NCI-H187 (cell line): ENCODE measurements around the gene C5orf15.
A peak's percentile ranks its signal among the peaks of the same experiment; 100 is the strongest.
"Not testable (repeated sequence)": the region's sequence is repeated elsewhere in the genome, so short reads cannot be mapped to it uniquely, and the experiment has no call there.

Experiments used
- DNase-seq, 2 experiments: peaks; one replicate each; lab custom pipeline; 2025; lab: John Stamatoyannopoulos, UW

Gene C5orf15

DNA sequence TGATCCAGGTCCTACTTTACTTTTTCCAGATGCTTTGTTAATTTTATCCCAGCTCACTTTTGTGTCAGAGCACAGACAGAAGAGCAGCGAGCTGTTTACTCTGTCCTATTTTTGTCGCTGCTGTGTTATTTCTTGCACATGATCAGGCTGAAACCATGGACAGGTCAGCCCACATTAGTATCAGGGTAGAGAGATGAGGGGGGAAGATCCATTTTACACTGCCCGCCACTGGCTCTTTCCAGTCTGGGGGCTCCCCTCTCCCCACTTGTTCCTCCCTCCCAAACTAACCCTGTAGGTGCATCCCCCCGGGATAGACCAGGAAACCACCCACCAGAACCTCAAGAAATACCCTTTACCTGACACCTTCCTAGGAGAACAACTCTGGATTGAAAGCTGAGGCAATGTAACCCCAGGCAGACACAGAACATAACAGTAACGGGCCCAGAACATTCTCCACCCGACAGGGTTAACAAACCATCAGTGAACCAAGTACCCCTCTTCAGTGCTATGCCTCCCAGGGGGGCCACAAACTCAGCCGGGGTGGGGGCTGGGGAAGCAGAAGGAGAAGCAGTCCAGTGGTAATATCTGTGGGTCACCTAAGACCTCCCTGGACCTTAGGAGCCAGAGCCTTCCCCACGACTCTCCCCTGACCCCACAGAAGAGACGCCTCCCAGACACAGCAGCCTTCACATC is 26.0 kb upstream of the C5orf15 start:
- DNase-seq, result no peak

DNA sequence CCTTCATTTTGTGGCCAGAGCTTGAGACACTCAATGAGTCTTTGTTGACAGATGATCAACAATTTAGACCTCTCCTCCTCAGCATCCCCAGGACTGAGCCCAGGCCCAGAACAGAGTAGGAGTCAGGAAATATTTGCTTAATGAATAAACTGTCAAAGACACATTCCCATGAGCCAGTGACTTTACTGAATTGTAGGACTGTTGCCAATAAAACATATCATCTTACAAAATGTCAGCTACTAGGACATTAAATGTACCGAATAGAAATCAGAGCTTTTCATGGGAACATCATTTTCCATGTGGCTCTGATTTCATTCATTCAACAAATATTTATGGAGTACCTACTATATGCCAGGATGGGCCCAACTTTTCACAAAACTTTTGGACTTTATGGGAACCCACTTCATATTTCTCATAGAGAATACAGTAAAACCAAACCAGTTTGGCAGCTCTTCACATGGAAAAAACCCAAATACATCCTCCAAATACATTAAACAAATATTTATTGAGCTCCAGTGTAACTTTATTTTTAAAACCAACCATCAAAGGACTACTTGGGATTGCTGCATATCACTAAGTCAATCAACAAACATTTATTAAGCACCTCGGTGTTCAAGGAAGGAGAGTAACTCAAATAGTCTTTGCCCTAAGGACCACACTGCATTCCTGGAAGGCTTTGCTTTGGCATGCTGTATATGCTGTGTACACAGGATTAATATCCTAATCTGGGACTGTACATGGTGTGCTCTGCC is 24.9 kb upstream of the C5orf15 start:
- DNase-seq, result no peak

DNA sequence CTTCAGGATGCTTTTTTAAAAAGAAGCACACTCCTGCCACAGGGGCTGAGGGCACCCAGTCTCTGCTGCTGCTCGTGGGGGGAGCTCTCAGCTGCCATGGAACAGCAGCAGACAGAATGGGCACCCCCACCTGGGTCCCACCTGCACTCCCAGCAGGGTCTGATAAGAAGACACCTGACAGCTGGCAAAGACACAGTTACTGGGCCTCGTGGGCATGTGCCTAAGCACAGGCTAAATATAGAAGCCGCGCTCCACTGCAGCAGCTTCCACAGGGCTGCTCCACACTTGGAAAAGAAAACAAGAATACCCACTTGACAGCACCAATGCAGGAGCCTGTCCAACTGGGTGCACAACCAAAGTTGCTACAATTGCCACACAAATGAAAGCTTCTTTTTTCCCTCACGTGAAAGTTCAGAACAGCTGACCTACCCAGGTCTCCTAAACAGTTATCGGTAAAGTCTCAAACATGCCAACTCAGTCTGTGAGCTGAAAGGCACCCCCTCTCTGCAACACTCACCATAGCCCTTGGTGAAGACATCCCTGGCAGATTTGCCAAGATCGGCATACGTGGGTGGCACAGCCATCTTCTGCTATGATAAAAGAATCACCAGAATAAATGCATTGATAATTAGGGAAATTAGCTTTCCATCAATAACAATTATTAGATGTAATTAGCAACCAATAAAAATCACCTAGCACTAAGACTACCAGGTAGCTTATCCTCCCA is 24.2 kb upstream of the C5orf15 start:
- DNase-seq, result no peak

GRCh38 chr5:133991171-133991910 is 22.9 kb upstream of the C5orf15 start:
- DNase-seq, result no peak

DNA sequence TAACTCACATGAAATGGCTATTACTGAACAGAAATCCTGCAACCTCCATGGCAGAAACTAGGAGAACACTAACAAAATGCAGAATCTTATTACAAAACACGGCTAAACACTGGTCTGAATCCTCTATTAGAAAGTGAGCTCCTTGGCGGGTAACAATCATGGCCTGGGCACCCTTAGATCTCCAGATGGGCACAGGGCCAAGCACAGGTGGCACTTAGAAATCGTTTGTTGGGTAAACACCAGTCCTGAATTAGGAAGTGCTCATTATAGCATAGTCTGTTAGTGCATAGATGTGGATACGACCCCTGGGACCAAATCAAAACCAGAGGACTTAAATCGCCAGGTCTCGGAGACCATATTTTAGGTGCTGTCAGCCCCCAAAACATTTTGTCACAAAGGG is 22.0 kb upstream of the C5orf15 start:
- no peak for DNase-seq

DNA sequence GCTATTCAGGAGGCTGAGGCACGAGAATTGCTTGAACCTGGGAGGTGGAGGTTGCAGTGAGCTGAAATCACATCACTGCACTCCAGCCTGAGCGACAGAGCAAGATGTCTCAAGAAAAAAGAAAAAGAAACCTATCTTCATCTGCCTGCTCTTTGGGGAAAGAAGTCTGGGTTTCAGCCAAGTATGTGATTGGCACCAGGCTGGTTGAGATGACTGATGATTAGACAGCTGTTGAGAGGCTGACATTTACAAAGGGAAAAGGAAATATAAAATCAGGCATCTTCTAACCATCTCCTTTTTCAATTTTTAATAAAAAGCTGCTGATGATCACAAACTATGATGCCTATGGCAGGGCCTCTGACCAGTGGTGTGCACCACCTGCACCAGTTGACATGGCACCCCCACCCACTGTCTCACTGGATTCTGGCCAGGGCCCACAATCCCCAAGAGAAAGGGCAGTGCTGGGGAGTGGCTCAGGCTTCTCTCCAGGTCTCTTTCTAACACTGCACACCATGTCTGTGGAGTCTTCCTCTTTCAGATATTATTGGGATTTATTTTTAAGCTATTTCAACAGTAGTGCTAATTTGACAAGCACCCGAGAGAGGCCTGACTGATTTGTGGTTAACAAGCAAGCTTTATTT is 17.2 kb upstream of the C5orf15 start:
- DNase-seq, result no peak

GRCh38 chr5:133983674-133984073 is 15.2 kb upstream of the C5orf15 start:
- no peak for DNase-seq

DNA sequence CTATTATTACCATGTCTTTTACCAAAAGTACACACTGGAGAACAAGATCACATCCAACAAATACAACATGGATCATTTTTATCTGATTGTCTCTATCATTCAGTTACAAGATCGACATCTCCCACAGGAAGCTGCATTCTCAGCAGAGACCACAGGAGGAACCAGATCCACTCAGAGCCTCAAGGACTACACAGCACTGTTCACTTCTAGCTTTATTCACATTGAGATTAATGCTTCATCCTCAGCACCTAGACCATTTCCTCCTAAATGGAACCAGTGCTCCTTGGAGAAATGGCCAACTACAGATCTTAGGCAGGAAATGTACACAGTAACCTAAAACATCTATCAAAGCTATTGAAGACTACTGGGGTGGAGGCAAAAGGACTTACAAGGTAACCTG is 13.3 kb upstream of the C5orf15 start:
- DNase-seq, result no peak

DNA sequence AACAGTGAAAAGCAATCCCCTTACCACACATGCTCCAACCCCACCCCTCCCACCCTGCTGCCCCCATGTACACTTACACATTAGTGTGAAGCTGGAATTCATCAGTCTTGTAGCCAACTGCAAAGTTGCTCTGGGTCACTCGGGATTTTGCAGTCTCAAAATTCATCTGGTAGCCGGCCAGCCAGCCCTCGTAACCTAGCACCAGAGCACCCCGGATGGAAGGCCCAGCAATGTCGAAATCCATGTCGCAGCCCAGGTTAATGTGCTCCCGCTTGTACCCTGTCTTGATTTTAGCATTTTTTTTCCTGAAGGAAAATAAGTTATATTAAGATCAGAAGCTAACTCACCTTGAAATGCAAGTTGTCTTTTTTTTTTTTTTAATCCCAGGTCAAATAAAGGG is 12.2 kb upstream of the C5orf15 start:
- DNase-seq, result no peak

GRCh38 chr5:133978943-133979342 is 10.5 kb upstream of the C5orf15 start:
- DNase-seq, result no peak

GRCh38 chr5:133977858-133978257 is 9.4 kb upstream of the C5orf15 start:
- no peak for DNase-seq

DNA sequence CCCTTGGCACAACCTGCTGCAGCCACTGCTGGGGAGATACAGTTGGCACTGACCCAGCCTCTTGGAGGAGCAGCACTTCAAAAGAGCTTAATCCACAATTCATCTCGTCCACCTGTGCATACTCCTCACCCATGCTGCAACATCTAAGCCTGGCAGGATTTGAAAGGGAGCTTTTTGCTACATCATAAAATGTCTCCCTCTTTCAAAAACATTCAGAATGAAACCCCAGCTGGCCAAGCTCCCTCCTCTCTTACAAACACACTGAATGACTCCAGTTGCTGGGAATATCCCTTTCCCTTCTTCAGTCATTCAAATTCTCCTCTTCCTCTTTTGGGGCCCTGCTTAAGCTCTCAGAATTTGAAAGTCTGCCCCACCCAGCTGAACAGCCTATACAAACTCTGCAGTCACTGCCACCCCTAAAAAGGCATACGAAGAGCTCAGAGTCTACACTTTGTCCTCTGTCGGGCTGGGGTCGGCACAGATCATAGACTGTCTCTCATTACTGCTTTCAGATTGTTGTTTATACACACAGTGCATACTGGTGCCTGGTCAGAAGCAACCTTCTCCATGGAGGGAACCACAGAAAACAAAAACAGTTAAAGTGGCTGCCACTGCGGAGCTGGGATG is 8.8 kb upstream of the C5orf15 start:
- DNase-seq, result peak in 1 of 2 experiments; percentile 21

DNA sequence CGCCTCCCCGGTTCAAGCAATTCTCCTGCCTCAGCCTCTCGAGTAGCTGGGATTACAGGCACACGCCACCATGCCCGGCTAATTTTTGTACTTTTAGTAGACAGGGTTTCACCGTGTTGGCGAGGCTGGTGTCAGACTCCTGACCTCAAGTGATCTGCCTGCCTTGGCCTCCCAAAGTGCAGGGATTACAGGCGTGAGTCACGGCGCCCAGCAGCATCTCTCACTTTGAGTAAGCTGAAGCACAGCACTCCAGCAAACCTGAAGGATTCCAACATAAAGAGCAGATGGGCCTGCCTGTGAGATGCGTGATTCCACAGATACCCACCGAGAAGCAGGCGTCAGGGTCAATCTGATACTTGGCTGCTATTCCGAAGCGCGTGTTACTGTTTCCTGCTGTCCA is 7.1 kb upstream of the C5orf15 start:
- not testable (repeated sequence) for DNase-seq

DNA sequence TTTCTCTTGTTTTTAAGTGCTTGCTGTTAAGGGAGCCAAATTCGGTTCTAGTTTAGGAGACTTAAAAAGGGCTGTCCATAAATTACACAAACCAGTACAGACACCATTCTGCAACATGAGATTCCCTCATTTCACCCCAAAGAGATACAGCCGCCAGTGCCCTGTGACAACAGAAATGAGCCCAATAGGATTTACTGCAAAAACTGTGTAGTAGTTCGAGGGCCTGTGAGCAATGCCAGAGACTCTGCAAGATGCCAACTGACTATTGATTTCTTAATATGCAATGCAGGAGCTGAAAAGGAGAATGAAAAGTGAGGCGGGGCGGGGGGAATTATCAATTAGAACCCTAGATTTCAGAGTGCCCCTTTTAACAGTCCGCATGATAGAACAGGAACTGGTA is 5.7 kb upstream of the C5orf15 start:
- no peak for DNase-seq

GRCh38 chr5:133970325-133970909 is 2.0 kb upstream of the C5orf15 start:
- DNase-seq, result no peak

GRCh38 chr5:133969654-133970324 is 1.4 kb upstream of the C5orf15 start:
- DNase-seq, result no peak

- no peak for DNase-seq
Measured at GRCh38 chr5:133967698-133968203, 674 bp downstream of the C5orf15 start.

DNA sequence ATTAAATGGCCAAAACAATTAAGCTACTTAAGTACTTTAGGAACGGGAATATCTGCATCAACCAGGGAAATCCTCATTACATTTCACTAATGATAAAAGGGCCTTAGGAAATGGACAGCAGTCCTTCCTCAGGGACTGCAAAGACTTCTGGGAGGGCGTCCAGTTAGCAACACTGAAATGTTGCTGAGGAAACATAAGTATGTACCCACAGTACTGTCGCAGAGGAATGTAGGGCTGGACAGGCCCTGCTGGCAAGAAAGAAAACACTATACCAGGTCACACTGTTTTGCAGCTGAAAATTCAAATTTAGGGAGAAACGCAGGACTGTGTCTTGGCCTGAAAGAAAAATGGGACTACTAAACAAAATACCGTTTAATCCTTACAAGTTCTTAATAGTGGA is 1.3 kb downstream of the C5orf15 start:
- no peak for DNase-seq

DNA sequence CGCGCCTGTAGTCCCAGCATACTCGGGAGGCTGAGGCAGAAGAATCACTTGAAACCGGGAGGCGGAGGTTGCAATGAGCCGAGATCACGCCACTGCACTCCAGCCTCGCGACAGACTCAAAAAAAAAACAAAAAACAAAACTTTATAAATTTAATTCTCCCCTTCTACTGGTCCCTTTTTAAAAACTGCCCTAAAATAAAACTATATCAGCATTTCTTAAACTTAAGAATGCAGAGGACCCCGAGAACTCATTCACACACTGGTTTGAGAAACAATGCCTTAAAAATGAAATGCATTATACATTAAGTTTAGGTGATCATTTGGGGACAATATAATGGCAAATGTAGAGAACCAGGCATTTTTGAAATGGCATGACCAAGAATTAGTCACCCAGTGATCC is 2.3 kb downstream of the C5orf15 start:
- no peak for DNase-seq

- no peak for DNase-seq
Measured at GRCh38 chr5:133963493-133964128, 4.8 kb downstream of the C5orf15 start.
